ENCODE measurements around the gene PSTPIP1. TPM values are rescaled to one million over a fixed set of nuclear protein-coding genes. Genes with fewer than 3 reads are reported as not detected.

PSTPIP1 gene
- polyA plus RNA-seq, 2 of the 4 experiments (the other 2 are of a cell fraction), result not detected

- DNase-seq (ENCODE audit: low read depth in 1 of 2, low spot score in 1 of 2) (no peak), ATAC-seq (no peak), FAIRE-seq (no peak)
- TF ChIP-seq CHD2 (IDR thresholded peaks at IDR 0.05; ENCODE audit: low read length, partially characterized antibody), result no peak
- no peak for TF ChIP-seq RARB (CRISPR knock-in tag; IDR thresholded peaks at IDR 0.05)
- TF ChIP-seq JUNB (IDR thresholded peaks at IDR 0.05), result no peak
- no peak for TF ChIP-seq HES2 (IDR thresholded peaks at IDR 0.05)
- no peak for TF ChIP-seq POLR2A (IDR thresholded peaks at IDR 0.05; ENCODE audit: low read length)
- no peak for TF ChIP-seq NR3C1 (IDR thresholded peaks at IDR 0.05)
- TF ChIP-seq FOXS1 (CRISPR knock-in tag; IDR thresholded peaks at IDR 0.05), result no peak
- TF ChIP-seq CTCF (IDR thresholded peaks at IDR 0.05), result no peak
- no peak for TF ChIP-seq ESRRA (IDR thresholded peaks at IDR 0.05; ENCODE audit: borderline replicate concordance, low read length)
- Histone ChIP-seq H3K9me3 (no peaks in the 10 kb centered on the region), H3K27ac (no peak overlapping the region), H3K4me2 (no peak overlapping the region), H3K4me1 (no peaks in the 10 kb centered on the region), H3K4me3 (no peak overlapping the region)
- 76% methylated on average over 14 of the region's 15 CpGs for WGBS (ENCODE audit: missing lambda C conversion rate)
- POLR2A ChIA-PET, result no interaction called here
- CTCF ChIA-PET, result interaction anchor here (0.6 to 6.6 kb wide), 22 partner anchors 10 to 605 kb away, joined by 3 to 76 read pairs (median 4); no protein-coding TSS in a partner anchor
These were observed 30.4 kb downstream of the PSTPIP1 start for GRCh38 chr15:77025083-77025901.

GRCh38 chr15:77025941-77026411 is 31.1 kb downstream of the PSTPIP1 start:
- FAIRE-seq, result no peak
- POLR2A ChIA-PET, result no interaction called here
- 55% methylated on average over 4 of the region's 4 CpGs for WGBS (ENCODE audit: missing lambda C conversion rate)

More at GRCh38 chr15:77025941-77026411, 31.1 kb downstream of the PSTPIP1 start:
- Histone ChIP-seq H3K27ac (no peak overlapping the region), H3K4me3 (no peak overlapping the region), H3K4me2 (no peak overlapping the region), H3K4me1 (no peaks in the 10 kb centered on the region), H3K9me3 (no peaks in the 10 kb centered on the region)
- DNase-seq (ENCODE audit: low read depth in 1 of 2, low spot score in 1 of 2), result no peak
- CTCF ChIA-PET, result interaction anchor here (0.7 to 6.6 kb wide), 10 partner anchors 8 to 607 kb away, joined by 3 to 76 read pairs (median 8); no protein-coding TSS in a partner anchor
- no peak for ATAC-seq
- TF ChIP-seq MYC (IDR thresholded peaks at IDR 0.05; ENCODE audit: borderline replicate concordance, low read length) (no peak), POLR2AphosphoS2 (conservative IDR thresholded peaks at IDR 0.05; ENCODE audit: low read length) (no peak), ZNF302 (CRISPR knock-in tag; IDR thresholded peaks at IDR 0.05) (no peak), NPAS2 (CRISPR knock-in tag; IDR thresholded peaks at IDR 0.05; ENCODE audit: borderline replicate concordance) (no peak), HOXB5 (CRISPR knock-in tag; IDR thresholded peaks at IDR 0.05) (no peak), SMC3 (IDR thresholded peaks at IDR 0.05) (no peak), PBX3 (IDR thresholded peaks at IDR 0.05) (no peak), REST (IDR thresholded peaks at IDR 0.05) (no peak), NFE2L2 (conservative IDR thresholded peaks at IDR 0.05; ENCODE audit: low read length) (no peak), MAZ (IDR thresholded peaks at IDR 0.05; ENCODE audit: borderline replicate concordance, low read depth, low read length) (no peak), USF2 (IDR thresholded peaks at IDR 0.05) (no peak), ATOH8 (CRISPR knock-in tag; IDR thresholded peaks at IDR 0.05; ENCODE audit: low read depth) (no peak), PHF8 (IDR thresholded peaks at IDR 0.05; ENCODE audit: borderline replicate concordance, low read depth) (no peak)
